Heart right ventricle (tissue), 16 donors: ENCODE measurements around the gene SAMD11. TPM values are rescaled to one million over a fixed set of nuclear protein-coding genes. Genes with fewer than 3 reads are reported as not detected.

Experiments used
- ATAC-seq, 8 donors: fragments of 200-7000 bp; cut with Tn5 transposase; one replicate each; pipeline ENCODE4 v1.9.1; 2020; ENCODE audit warnings: mild to moderate bottlenecking in 8 of 8, moderate library complexity in 8 of 8, moderate number of reproducible peaks in 1 of 8
- DNase-seq, 2 donors: peaks; one replicate each; pipeline ENCODE4 v3.0.0-alpha.2; 2020
- H3K27ac ChIP-seq, 10 donors: fragments of 200-600 bp; sonication (generic) in 2 of 10; one replicate each; pipeline versions ENCODE4 v1.5.0 to v1.8.0; 2020 to 2022; ENCODE audit warnings: mild to moderate bottlenecking in 3 of 10
- H3K27me3 ChIP-seq, 7 donors: fragments of 200-600 bp; one replicate each; pipeline ENCODE4 v1.8.0; 2021 to 2022; ENCODE audit warnings: mild to moderate bottlenecking in 2 of 7
- H3K36me3 ChIP-seq, 9 donors: fragments of 200-600 bp; sonication (generic) in 1 of 9; one replicate each; pipeline versions ENCODE4 v1.5.0 to v1.8.0; 2020 to 2022; ENCODE audit warnings: mild to moderate bottlenecking in 2 of 9
- H3K4me1 ChIP-seq, 9 donors: fragments of 200-600 bp; sonication (generic) in 1 of 9; one replicate each; pipeline versions ENCODE4 v1.5.0 to v1.8.0; 2020 to 2022; ENCODE audit warnings: mild to moderate bottlenecking in 4 of 9
- H3K4me3 ChIP-seq, 10 donors: fragments of 200-600 bp; sonication (generic) in 2 of 10; one replicate each; pipeline versions ENCODE4 v1.5.0 to v1.8.0; 2020 to 2022; ENCODE audit warnings: mild to moderate bottlenecking in 7 of 10, moderate library complexity in 2 of 10
- H3K9me3 ChIP-seq, 11 donors: fragments of 200-600 bp in 10 of 11; sonication (generic) in 2 of 11; one replicate each; pipeline versions ENCODE4 v1.5.0 to v1.8.0; 2013 to 2022; ENCODE audit warnings: mild to moderate bottlenecking in 2 of 11, control low read depth in 1 of 11, moderate library complexity in 1 of 11
- CTCF ChIP-seq, 9 donors: fragments of 200-600 bp; sonication (generic) in 2 of 9; IDR thresholded peaks; one replicate each; pipeline versions ENCODE4 v1.5.0 to v1.8.0; 2021 to 2022; ENCODE audit warnings: antibody characterized with exemption in 9 of 9, mild to moderate bottlenecking in 5 of 9, moderate library complexity in 1 of 9
- WGBS, 2 donors: extraction: QIAGEN DNeasy Blood & Tissue Kit; methylation state at CpG; one replicate each; pipeline ENCODE4 v1.1.7; 2013; ENCODE audit warnings: inconsistent platforms in 1 of 2; 5-methylcytosine and 5-hydroxymethylcytosine counted together
- intact Hi-C, 10 donors: fragments of 100-400 bp; cut with DNase I; formaldehyde crosslinking; loops; one replicate each; pipeline versions ENCODE4 v1.11.1 to v1.14.2; 2022
- polyA plus RNA-seq, 2 donors: library from polyadenylated mRNA; stranded (reverse); fragments of 200-250 nt; gene quantifications; one replicate each; pipeline ENCODE4 v1.2.3, GENCODE V29; 2013
- total RNA-seq, 10 donors: library from RNA; stranded (reverse); fragmentation: NEBNext Ultra II Directional in 3 of 10; extraction: Animal tissue kit (Norgen Biotek cat#: 25700) in 3 of 10; gene quantifications; one replicate each; pipeline versions ENCODE4 v1.2.1 to v1.2.4, GENCODE V29; 2021 to 2023
- donor health status: Arrhythmogenic right ventricular cardiomyopathy.
- donor health status: ischemic (EF 13 %, LVEDD 7.1; RV severe dilation, severe dysfunction).
- donor health status: healthy with polysubstance abuse.
- donor health status: DM: no; HTN: yes; CAD: no.
- donor health status: DM: no; HTN: no; CAD: no.
- donor health status: ischemic (EF 25% LVEDD 6.9; RV normal size, moderate dysfunction).
- donor health status: ischemic (EF 25% LVEDD 5.7; RV mildly dilated, moderate dysfunction).
- donor health status: healthy.
- donor health status: DM: yes; HTN: yes; CAD: no.
- donor health status: Ischemic cardiomyopathy.
- donor health status: ischemic (EF 35%, LVEDD 5.7; RV mildly dilated, moderate dysfunction).
- donor health status: nonischemic (EF 11% LVEDD 7.7; RV severe dilation, severe dysfunction).
- donor health status: DM: yes; HTN: yes; CAD: no.
- donor health status: PGD.
- donor health status: ischemic (EF 29% LVEDD 5.4; RV normal size, mild dysfunction).
- donor health status: nonischemic (EF 23%, LVEDD 6.1; RV moderate dilation, normal function).

The SAMD11 gene
- total and polyA plus RNA-seq, 12 donors = 0.87 to 2.4 (median 1.3) TPM

- TF ChIP-seq CTCF (IDR thresholded peaks at IDR 0.05) = no peak
- Histone ChIP-seq H3K4me3 (no peak overlapping the region), H3K9me3 (no peaks in the 10 kb centered on the region), H3K4me1 (peaks cover 0 to 5% (median 2%) of the 10 kb centered on the region in 9 donors), H3K27me3 (no peaks in the 10 kb centered on the region), H3K36me3 (peaks cover 0 to 100% (median 59%) of the 10 kb centered on the region in 9 donors), H3K27ac (no peak overlapping the region)
- DNase-seq = no peak
- intact Hi-C loops = loop anchor here in 2 of 10 donors (10.0 kb wide), 1 partner anchor 47 kb away; no protein-coding TSS in a partner anchor
- ATAC-seq = no peak
- WGBS, 2 donors = 93 to 94% methylated on average over 15 of the region's 15 CpGs
Measured at GRCh38 chr1:952201-952600, 28.5 kb downstream of the SAMD11 start.

- WGBS, 2 donors = 85 to 92% methylated on average over 7 of the region's 7 CpGs
- DNase-seq (no peak), ATAC-seq (no peak)
- Histone ChIP-seq H3K36me3 (peaks cover 0 to 97% (median 58%) of the 10 kb centered on the region in 9 donors), H3K4me3 (no peak overlapping the region), H3K4me1 (peaks cover 3 to 9% (median 6%) of the 10 kb centered on the region in 9 donors), H3K27me3 (no peaks in the 10 kb centered on the region), H3K9me3 (no peaks in the 10 kb centered on the region), H3K27ac (no peak overlapping the region)
- TF ChIP-seq CTCF (IDR thresholded peaks at IDR 0.05) = no peak
- intact Hi-C loops = loop anchor here in 2 of 10 donors (10.0 kb wide), 1 partner anchor 48 kb away; no protein-coding TSS in a partner anchor
Measured at GRCh38 chr1:952603-953002, 28.9 kb downstream of the SAMD11 start.

GRCh38 chr1:953524-954320, 30.0 kb downstream of the SAMD11 start:
- intact Hi-C loops = loop anchor here in 2 of 10 donors (10.0 kb wide), 1 partner anchor 49 kb away; no protein-coding TSS in a partner anchor
- no peaks in the 10 kb centered on the region for H3K27me3 ChIP-seq
- H3K4me1 ChIP-seq = peaks cover 12 to 20% (median 17%) of the 10 kb centered on the region in 9 donors
- H3K27ac ChIP-seq = no peak overlapping the region
- ATAC-seq = no peak
- TF ChIP-seq CTCF (IDR thresholded peaks at IDR 0.05) = no peak
- peaks cover 0 to 86% (median 51%) of the 10 kb centered on the region in 9 donors for H3K36me3 ChIP-seq
- no peaks in the 10 kb centered on the region for H3K9me3 ChIP-seq
- no peak for DNase-seq
- H3K4me3 ChIP-seq = no peak overlapping the region
- WGBS, 2 donors = 90 to 91% methylated on average over 32 of the region's 32 CpGs

- intact Hi-C loops = loop anchor here in 3 of 10 donors (5.0 to 10.0 kb wide), 2 partner anchors 48 to 50 kb away; no protein-coding TSS in a partner anchor
Measured at GRCh38 chr1:954927-955326, 31.2 kb downstream of the SAMD11 start.

More at GRCh38 chr1:954927-955326, 31.2 kb downstream of the SAMD11 start:
- ATAC-seq (no peak), DNase-seq (no peak)
- no peak for TF ChIP-seq CTCF (IDR thresholded peaks at IDR 0.05)
- Histone ChIP-seq H3K4me3 (no peak overlapping the region), H3K27ac (no peak overlapping the region), H3K9me3 (no peaks in the 10 kb centered on the region), H3K27me3 (peaks cover 0 to 4% (median 0%) of the 10 kb centered on the region in 7 donors), H3K4me1 (peaks cover 12 to 27% (median 23%) of the 10 kb centered on the region in 9 donors), H3K36me3 (peaks cover 0 to 74% (median 42%) of the 10 kb centered on the region in 9 donors)
- 88 to 93% methylated on average over 13 of the region's 13 CpGs for WGBS, 2 donors
